NCI-H2081 treated with DMSO at 0.1 percent for 48 hours (cell line): Measurements from ENCODE around the gene SMC2.

Experiments used
- DNase-seq: peaks from one replicate; lab custom pipeline; 2025; lab: John Stamatoyannopoulos, UW

The SMC2 gene

DNA sequence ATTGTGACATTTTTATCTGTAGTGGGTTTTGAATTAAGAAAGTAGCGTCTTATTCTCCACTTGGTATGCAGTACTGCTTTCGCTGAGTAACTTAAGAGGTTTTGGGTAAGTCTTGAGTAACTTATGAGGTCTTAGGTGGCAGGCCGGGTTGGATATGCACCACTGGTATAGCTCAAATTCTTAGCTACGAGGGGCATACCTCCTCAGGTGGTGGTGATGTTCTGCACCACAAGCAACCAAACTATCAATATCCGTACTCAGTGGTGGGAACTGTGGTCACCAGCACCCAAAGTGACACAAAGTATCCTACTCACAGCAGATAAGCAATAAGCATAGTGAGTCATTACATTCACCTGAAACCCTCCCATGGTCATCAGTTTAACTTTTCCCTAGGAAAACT is 13.7 kb downstream of the SMC2 start:
- no peak for DNase-seq

DNA sequence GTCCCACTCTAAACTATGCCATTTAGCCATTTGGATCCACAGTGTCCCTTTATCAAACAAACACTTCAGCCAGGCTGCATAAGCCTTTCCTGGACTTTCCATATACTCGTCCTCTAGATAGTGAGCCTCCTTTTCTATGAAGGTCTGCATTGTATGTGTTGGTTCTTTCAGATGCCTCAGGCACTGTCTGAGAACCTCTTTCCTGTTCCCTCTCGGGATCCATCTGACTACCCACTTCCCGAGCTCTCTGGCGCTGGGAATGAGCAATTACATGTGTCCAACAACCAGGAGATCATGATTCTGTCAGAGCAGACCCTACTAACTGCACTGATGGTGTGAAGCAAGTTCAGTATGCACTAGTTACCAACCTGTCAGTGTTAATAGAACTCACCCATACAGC is 14.2 kb downstream of the SMC2 start:
- no peak for DNase-seq

DNA sequence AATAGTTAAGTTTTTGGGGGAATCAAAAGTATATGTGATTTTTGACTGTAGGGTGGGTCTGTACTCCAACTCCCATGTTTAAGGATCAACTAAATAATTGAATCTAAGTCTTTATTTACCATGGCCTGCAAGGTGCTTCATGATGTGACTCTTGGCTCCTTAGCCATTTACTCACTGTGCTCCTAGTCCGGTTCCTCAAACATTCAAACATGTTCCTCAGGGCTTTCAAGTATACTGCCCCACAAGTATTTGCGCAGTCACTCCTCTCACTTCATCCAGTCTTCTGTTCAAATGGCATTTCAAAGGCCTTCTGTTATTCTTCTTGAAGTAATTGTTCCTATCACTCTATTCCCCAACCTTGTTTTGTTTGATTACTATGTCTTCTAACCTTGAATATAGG is 16.4 kb downstream of the SMC2 start:
- DNase-seq, result no peak

DNA sequence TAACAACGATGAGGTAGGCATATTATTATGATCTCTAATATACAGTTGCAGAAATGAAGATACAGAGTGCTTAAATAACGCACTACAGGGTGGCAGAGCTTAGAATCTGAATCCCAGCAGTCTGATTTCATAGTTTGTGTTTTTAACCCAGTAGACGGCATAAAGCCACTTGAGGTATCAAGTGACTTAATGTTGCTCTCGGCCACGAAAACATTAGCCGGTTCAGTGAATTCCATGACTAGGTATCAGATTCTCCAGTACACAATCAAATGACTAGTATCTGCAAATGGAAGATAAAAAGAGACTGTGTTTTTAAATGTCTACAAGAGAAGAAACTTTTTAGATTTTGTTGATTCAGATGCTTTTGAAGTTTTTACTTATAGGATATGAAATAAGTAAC is 24.8 kb downstream of the SMC2 start:
- no peak for DNase-seq

DNA sequence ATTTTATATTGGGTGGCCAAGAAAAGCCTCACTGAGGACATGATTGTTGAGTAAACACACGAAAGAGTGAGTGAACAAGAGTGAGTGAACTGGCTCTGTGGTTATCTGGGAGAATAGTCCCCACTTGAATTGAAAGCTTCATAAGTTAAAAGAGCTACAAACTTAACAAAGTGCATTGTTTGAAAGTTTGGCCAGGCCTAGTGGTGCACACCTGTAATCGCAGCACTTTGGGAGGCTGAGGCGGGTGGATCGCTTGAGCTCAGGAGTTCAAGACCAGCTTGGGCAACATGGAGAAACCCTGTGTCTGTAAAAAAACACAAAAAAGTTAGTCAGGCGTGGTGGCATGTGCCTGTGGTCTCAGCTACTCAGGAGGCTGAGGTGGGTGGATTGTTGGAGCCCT is 26.9 kb downstream of the SMC2 start:
- DNase-seq, result no peak

DNA sequence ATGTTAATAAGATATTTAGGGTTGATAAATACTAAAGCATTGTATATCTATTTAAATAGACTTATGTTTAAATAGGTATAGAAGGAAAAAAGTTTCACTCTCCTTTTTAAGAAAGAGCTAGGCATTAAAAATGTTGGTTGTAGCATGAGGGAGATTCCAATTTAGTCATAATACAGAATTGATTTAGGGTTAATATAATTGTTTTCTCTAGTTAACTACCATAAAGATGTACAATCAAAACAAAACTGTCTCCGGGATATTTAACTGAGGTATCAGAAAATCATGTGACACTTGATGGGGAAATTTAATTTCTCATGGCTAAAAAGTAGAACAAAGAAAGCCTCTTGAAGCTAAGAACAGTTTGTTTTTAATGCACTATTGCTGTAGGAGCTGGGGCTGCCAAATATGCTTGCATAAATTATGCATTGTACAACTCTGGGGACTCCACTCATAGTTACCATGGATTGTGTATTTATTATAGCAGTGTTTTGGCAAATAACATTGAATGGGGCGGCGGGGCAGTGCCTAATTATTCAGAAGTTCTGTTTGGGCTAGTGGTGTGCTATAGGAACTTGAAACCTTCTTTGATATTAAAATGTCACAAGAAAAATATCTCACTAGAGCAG is 44.2 kb downstream of the SMC2 start:
- DNase-seq, result no peak

DNA sequence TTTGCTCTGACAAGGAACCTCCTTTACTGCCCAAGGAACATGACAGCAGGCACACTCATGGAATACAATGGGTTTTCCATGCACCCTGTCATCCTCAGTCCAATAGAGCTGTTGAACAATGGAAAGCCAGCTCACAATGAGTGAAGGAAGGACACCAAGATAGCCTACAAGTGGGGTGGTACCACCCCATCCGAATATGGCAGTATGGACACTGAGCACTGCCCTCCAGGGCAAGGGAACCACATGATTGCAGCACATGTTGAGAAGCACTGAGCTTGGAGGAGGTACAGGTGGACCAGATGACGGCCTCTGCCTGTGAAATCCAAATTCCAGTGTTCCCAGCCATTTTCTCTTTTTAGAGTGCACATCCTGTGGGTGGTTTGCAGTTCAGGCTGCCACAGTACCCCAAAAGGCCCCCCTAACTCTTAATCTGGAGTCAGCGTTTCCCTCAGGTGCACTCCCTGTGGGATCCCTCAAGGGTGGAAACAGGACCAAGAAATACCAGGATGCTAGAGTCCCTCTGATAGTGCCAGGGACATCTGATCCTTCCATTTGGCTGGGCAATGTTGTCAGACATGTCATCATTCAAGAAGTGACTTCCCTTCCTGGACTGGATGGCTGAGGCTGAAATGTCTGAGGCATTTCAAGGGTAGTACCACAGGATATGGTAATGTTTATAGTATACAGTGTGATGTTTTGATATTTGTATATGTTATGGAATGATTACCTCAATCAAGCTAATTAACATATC is 48.9 kb downstream of the SMC2 start:
- no peak for DNase-seq

DNA sequence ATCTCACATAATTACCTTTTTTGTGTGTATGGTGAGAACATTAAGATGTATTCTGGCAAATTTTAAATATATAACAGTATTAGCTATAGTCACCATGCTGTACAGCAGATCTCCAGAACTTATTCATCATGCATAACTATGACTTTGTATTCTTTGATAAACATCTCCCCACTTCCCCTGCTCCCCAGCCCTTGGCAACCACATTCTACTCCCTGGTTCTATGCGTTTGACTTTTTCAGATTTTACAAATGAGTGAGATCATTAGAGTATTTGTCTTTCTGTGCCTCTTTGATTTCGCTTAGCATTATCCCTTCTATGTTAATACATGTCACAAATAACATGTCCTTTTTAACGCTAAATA is 49.4 kb downstream of the SMC2 start:
- no peak for DNase-seq

DNA sequence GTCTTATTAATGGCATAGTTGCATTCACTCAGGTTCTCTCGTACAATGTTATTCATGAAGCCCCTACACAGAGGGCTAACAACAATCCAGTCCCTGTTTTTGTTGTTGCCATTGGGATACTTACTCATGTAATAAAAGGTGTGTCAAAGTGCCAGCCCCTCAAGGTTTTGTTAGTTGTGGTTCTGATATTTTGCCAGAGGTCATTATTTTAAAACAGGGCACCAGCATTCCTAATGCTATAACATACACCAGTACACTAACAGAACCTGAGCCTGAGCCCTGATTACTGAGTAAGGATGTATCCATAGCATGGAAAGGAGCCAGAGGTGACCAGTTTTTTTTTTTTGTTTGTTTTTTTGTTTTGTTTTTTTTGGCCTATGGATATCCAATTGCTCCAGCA is 50.2 kb downstream of the SMC2 start:
- no peak for DNase-seq

DNA sequence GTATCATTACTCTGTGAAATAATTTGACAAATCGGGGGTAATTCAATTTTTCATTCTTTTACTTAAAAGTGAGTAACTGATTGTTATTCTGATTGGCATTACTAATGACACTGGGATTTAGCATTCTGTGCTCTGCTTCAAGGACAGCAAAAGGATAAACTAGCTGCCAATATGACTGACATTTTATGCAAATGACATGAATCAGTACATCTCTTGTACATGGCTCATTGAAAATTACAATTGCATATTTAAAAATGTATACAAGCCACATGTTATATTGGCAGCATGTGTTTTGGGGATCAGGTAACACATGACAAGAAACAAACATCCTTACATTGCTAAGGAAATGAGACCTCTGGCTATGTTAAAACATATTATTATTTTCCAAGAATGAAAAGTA is 79.0 kb downstream of the SMC2 start:
- no peak for DNase-seq

DNA sequence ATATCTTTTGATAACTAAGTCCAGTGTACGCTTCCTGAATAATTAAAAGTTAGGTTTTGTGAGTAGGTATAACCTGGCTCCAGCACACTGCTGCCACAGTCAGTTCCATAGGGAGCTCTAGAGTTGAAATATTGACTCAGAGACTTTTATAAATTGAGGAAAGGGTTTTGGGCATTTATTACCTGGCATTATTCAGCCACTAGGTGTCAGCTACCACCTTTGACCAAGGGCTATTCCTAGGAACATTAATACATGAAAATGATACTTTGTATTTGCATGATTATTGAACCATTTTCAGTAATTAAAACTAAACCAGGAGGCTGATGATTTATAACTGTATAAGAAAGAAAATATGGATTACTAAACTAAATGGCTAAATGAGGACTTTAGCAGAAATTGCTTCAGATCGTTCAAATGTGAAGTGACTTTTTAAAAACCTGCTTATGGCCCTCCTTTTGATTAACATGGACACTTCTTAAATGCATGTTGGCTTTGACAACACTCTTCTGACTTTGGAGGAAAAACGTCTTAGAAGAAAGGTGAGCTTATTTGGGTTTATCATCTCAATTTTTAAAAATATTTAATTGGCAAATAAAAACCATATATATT is 83.0 kb downstream of the SMC2 start:
- peak; percentile 12 for DNase-seq

DNA sequence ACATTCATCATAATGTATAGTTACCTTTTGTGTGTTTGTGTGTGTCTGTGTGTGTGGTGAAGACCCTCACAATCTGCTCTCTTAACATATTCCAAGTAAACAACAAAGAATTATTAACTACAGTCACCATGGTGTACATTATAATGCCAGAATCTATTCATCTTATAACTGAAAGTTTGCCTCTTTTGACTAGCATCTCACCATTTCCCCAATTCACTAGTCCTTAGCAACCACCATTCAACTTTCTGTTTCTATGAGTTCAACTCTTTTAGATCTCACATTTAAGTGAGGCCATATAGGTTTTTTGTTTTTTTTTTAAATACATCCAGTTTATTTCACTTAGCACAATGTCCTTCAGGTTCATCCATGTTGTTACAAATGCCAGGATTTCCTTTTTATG is 83.6 kb downstream of the SMC2 start:
- no peak for DNase-seq
